GM18867 (cell line): ENCODE results near the gene KIAA0586.
"Not testable (repeated sequence)": the region's sequence is repeated elsewhere in the genome, so short reads cannot be mapped to it uniquely, and the experiment has no call there.

Experiments
- ATAC-seq: cut with Tn5 transposase; IDR thresholded peaks from one replicate; pipeline ENCODE4 v1.9.1; 2021; ENCODE audit warnings: mild to moderate bottlenecking, moderate library complexity; ENCODE audit not compliant: unreplicated experiment

Gene KIAA0586

GRCh38 chr14:58427281-58428117 is at the start of gene KIAA0586, which contains the start of gene TIMM9:
Gene KIAA0586, plus strand, starts transcription at chr14:58427719. Its CDS starts 546 bp downstream, at chr14:58428265.
Gene TIMM9, minus strand, starts transcription at chr14:58427531. Its CDS starts 15,586 bp downstream, at chr14:58411945.
- ATAC-seq = peak; percentile 86

- ATAC-seq = no peak
Observed at GRCh38 chr14:58390830-58391229, 36.7 kb upstream of the KIAA0586 start.

GRCh38 chr14:58395562-58395811 is 32.0 kb upstream of the KIAA0586 start:
- no peak for ATAC-seq

DNA sequence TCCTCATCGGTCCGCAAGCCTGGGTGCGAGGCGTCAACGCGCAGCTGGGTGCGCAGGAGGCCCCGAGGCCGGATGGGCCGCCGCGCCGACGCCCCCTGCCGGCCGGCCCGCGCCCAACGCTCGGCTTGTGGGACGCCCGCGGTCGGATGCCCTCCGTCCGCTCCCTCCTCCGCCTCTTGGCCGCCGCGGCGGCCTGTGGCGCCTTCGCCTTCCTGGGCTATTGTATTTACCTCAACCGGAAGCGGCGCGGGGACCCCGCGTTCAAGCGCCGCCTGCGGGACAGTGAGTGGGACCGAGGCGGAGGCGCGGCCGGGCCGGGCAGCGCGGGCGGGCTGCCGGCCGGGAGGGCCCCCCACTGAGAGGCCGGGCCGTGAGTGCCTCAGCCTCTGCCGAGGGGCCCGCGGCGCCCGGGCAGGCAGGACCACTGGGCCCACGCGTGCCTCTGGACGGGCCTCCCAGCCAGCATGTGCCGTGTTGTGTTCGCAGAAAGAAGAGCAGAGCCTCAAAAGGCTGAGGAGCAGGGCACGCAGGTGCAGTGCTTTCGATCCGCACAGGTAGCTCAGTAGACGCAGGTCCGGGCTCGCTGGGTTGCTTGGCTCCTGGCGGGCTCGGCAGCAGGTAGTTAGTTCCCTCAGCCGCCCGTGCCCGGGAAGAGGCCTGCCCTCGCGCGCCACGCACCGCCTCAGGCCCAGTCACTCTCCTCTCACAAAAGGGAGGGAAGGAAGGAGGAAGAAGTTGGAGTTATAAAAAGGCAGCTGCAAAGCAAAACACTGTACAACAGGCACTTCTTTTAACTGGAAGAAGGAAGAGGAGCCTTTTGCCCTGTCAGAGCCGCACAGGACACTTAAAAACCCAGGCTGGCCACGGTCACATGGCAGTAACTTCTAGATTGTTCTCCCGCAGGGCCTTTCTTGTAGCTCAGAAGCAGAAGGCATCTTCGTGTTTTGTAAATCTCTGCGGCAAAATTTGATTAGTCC is 31.4 kb upstream of the KIAA0586 start, which contains the start of gene TOMM20L:
Gene TOMM20L, plus strand, starts transcription at position 119 of the 977 bp plus-strand sequence. Its CDS starts 28 bp downstream, at position 147.
- ATAC-seq = peak; percentile 95

GRCh38 chr14:58397156-58397555 is 30.4 kb upstream of the KIAA0586 start:
- no peak for ATAC-seq

GRCh38 chr14:58398495-58398894 is 29.0 kb upstream of the KIAA0586 start:
- no peak for ATAC-seq

- no peak for ATAC-seq
Observed at GRCh38 chr14:58398895-58399294, 28.6 kb upstream of the KIAA0586 start.

- ATAC-seq = no peak
Observed at GRCh38 chr14:58401587-58401986, 25.9 kb upstream of the KIAA0586 start.

DNA sequence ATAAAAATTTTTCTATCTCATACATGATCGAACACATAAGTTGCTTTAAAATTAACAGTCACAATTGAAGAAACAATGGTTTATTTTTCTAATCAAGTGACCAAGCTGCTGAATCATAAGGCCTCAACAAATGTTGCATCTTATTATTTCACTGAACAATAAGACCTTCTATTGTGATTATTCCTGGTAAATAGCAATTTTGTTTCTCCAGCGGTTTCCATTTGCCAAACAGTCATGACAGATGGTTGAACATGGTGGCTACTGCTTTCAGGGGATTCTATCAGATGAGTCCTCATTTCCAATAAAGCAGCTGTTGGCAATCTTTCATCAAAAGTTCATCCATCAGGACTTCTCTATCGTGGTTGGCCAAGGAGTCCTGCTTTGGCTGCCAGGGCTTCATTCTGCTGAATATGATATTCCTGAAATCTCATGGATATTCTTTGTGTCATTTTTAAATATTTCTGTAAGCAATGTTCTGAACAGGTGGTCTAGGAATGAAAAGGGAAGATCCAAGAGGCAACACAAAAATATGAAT is 18.8 kb upstream of the KIAA0586 start:
- ATAC-seq = no peak

GRCh38 chr14:58414845-58415244 is 12.7 kb upstream of the KIAA0586 start:
- no peak for ATAC-seq

- no peak for ATAC-seq
Observed at GRCh38 chr14:58415636-58416547, 11.6 kb upstream of the KIAA0586 start.

DNA sequence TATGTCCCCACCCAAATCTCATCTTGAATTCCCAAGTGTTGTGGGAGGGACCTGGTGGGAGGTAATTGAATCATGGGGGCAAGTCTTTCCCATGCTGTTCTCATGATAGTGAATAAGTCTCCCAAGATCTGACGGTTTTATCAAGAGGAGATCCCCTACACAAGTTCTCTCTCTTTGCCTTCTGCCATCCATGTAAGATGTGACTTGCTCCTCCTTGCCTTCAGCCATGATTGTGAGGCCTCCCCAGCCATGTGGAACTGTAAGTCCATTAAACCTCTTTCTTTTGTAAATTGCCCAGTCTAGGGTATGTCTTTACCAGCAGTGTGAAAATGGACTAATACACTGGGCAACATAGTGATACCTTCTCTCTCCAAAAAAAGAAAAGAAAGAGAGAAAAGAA is 10.6 kb upstream of the KIAA0586 start:
- not testable (repeated sequence) for ATAC-seq

- ATAC-seq = peak; percentile 43
Observed at GRCh38 chr14:58426670-58427280, 744 bp upstream of the KIAA0586 start.

GRCh38 chr14:58428118-58428683 is 682 bp downstream of the KIAA0586 start:
- ATAC-seq = no peak

- no peak for ATAC-seq
Observed at GRCh38 chr14:58430156-58430555, 2.6 kb downstream of the KIAA0586 start.

DNA sequence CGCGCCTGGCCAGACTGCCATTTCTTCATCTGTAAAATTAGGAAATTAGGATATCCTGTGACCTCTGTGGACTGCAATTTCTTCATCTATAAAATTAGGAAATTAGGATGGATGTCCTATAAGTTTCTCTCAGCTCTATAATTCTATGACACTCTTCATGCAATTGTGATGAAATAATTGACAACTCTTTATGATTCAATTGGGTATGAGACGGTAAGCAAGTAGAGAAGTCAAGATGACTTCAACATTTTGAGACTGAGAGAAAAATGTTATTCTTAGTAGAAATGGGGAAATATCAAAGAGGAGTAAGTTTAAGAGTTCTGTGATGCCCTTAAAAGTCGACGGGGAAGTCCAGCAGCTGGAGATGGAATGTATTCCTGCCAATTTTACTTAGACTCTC is 12.0 kb downstream of the KIAA0586 start:
- no peak for ATAC-seq

DNA sequence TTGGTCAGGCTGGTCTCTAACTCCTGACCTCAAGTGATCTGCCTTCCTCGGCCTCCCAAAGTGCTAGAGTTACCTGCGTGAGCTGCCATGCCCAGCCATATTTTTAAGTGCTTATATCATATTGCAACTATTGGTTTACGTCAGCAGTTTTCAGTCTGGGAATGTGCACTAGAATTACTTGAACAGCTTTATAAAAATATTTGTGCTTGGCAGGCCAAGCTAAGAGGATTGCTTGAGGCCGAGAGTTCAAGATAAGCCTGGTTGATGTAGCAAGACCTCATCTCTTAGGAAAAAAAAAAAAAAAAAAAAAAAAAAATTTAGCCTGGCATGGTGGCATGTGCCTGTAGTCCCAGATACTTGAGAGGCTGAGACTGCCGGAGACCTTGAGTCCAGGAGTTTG is 17.1 kb downstream of the KIAA0586 start:
- ATAC-seq = no peak

- ATAC-seq = no peak
Observed at GRCh38 chr14:58455593-58456265, 28.2 kb downstream of the KIAA0586 start.

- no peak for ATAC-seq
Observed at GRCh38 chr14:58460772-58461171, 33.3 kb downstream of the KIAA0586 start.
